GM12801 (cell line): ENCODE data around the gene TMEM184A.

Experiments used
- TF ChIP-seq, protein P1 (sequence below): IDR thresholded peaks from one replicate; pipeline ENCODE4 v1.5.1; 2011; ENCODE audit warnings: control low read depth; ENCODE audit not compliant: insufficient read length; ENCODE audit errors: extremely low read depth

The TMEM184A gene

DNA sequence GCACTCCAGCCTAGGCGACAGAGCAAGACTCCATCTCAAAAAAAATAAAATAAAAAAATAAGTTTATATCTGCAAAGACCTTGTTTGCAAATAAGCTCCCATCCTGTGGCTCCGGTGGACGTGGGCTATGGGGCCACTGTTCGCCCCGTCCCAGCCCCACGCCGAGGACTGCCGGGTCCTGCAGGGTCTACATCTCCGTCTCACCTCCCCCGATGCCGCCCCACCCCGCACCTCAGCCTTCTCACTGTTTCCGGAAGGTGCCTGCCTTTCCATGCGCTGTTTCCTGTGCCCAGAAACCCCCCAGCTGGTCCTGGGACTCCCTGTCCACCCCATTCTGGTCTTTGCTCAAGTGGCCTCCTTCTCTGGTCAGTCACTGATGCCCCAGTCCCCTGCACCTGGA is 46.8 kb downstream of the TMEM184A start:
- TF ChIP-seq, protein P1, sequence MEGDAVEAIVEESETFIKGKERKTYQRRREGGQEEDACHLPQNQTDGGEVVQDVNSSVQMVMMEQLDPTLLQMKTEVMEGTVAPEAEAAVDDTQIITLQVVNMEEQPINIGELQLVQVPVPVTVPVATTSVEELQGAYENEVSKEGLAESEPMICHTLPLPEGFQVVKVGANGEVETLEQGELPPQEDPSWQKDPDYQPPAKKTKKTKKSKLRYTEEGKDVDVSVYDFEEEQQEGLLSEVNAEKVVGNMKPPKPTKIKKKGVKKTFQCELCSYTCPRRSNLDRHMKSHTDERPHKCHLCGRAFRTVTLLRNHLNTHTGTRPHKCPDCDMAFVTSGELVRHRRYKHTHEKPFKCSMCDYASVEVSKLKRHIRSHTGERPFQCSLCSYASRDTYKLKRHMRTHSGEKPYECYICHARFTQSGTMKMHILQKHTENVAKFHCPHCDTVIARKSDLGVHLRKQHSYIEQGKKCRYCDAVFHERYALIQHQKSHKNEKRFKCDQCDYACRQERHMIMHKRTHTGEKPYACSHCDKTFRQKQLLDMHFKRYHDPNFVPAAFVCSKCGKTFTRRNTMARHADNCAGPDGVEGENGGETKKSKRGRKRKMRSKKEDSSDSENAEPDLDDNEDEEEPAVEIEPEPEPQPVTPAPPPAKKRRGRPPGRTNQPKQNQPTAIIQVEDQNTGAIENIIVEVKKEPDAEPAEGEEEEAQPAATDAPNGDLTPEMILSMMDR: no peak

DNA sequence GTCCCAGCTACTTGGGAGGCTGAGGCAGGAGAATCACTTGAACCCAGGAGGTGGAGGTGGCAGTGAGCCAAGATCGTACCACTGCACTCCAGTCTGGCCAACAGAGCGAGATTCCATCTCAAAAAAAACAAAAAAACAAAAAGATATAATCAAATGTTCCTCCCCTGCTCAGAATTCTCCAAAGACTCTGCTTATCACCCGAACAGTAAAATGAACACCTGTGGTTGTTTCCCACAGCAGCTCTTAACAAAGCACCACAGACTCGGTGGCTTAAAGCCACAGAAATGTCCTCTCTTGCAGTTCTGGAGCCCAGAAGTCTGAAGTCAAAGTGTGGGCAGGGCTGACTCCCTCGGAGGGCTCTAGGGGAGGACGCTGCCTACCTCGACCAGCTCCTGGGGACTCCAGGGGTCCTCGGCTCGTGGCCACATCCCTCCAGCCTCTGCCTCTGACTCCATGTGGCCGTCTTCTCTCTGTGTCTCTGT is 47.7 kb downstream of the TMEM184A start:
- TF ChIP-seq, protein P1: no peak

DNA sequence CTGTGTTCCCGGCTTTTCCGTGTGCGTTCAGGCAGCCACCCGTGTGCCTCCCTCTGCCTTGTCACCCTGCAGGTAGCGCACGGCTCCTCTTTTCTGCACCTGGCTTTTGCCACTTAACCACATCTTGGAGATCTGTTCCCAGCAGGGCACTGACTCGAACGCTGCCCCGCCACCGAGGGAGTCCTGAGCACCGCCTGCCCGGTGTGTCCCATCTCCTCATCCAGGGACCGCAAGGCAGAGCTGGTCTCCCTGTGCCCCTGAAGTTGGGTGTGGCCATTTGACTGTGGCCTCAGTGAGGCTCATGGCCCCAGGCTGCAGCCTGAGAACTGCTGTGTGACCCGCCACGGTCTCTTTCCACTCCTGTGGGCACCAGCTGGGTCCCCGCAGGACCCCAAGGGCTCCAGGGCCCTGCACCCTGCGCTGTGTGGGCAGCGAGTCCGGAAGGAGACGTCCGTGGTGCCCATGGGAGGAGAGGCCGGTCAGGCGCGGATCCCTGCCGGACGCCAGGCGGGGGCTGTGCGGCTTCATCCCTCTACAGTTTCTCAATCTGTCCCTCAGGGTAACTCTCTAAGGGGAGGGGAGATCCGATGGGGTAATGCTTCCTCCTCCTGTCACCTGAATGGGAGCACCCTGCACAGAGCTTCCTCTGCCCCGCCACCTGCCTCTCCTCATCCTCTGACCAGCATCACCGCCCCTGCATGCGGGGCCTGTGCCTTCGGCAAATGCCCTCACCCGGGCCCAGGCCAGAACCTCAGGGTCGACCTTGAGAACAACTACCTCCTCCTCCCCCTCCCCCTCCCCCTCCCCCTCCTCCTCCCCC is 50.1 kb downstream of the TMEM184A start:
- TF ChIP-seq, protein P1: no peak

DNA sequence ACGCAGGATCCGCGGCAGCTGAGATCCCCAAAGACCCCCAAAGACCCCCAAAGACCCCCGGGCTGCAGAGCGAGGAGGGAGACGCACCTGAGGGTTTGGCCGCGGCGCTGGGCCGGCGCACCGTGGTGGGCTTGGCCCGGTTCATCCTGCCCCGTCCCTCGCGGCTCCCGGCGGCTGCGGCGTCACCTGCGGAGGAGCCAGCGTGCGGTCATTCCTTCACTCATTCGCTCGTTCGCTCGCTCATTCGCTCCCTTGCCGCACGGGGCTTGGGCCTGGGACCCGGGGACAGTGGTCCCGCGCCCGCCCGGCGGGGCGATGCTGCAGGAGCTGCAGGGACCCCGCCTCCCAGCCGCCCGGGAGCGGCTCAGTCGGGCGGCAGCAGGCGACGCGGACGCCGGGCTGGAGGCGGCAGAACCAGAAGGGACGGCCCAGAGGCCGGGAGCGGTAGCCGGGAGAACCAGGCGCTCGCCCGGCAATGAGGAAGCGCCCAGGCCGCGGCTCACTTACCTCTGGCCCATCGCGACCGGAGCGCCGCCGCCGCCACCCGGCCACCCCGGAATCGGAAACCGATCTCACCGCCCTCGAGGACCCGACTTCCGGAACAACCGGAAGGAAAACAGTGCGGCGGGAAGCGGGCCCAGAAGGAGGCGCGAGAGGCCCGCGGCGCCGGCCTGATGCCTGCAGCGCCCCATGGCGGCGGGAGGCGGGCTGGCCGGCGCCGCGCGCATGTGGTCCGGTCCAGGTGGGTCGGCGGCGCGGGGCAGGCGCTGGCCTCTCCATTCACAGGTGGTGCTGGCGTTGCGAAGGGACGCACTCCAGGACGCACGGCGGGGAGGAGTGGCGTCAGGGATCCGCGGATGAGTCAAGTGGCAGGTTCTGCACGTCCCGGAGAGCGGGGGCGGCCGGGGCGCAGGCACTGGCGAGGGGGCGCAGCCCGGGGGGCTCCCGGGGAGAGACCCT is 51.9 kb downstream of the TMEM184A start, which contains the start of gene INTS1:
Gene INTS1 (minus strand): TSS at position 574 of the 960 bp plus-strand sequence. CDS start 429 bp downstream, at position 145.
- TF ChIP-seq, protein P1: no peak

DNA sequence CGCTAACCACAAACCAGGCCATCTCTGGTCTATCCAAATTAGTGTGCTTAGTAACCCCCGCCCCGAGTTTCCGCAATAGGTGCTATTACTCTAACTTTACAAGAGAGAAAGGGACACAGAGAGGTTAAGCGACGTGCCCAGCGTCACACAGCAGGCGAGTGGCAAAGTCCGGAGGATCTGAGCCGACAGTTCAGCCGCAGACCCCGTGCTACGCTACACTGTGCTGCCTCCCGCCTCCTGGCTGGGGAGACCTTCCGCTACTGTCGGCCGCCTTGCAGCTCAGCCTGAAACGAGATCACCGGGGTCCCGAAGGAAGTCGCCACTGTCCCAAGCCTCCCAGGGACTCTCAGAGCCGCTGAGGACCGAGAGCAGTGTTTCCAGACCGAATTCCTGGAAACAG is 52.6 kb downstream of the TMEM184A start:
- TF ChIP-seq, protein P1: no peak

DNA sequence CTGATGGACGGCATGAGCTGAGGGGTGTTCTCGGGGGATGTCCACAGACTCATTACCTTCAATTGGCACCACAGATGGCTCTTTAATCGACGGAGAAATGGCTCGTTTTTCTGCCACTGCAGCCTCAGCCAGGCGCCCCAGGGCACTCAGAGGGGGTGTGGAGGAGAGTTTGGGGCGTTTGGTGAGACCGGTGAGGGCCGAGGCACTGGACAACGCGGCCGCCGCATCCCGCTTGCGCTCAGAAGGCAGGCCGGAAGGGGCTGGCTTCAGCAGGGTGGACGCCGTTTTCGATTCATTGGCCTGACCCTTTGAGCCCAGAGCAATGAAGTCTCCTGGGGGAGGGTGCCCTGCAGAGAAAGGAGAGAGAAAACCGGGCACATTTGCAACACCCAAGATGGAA is 53.2 kb downstream of the TMEM184A start:
- TF ChIP-seq, protein P1: no peak
